ENCODE measurements around the gene FREM2. TPM values are rescaled to one million over a fixed set of nuclear protein-coding genes. Genes with fewer than 3 reads are reported as not detected.

Gene FREM2
- total and polyA plus RNA-seq, 2 donors (not counting 3 experiments of a cell fraction or from before 2014, with no cell fraction given), result under 0.01 TPM; not detected in 1

DNA sequence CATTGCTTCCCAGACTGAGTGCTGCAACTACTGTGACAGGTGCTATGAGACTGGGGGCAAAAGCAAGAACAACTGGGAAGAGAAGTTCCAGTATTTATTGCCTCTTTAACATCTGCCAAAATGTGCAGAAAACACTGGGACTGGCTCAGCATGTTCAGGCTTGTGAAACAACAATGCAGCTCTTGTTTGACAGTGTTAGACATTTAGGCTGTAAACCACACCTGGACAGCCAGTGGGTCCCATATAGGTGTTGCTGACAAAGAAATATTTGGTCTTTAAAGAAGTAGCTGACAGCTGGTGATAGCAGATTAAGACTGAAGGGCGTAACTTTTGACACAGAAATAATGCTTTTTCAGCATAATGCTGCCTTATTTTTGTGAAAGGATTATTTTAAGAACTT lies 215.7 kb downstream of the FREM2 start:
- DNase-seq (ENCODE audit: low read depth, low spot score), result no peak
- Histone ChIP-seq H3K9me3 (replicated peaks; ENCODE audit: control insufficient read depth, insufficient read depth, low read length) (no peaks in the 10 kb centered on the region), H3K36me3 (ENCODE audit: control insufficient read depth in 2 of 2, extremely low read depth in 1 of 2, insufficient read depth in 2 of 2, low read length in 2 of 2) (no peaks in the 10 kb centered on the region), H3K4me1 (ENCODE audit: control insufficient read depth, extremely low read depth, insufficient read depth, low read length) (no peaks in the 10 kb centered on the region), H3K27me3 (ENCODE audit: control insufficient read depth in 2 of 2, insufficient read depth in 2 of 2, low read length in 2 of 2) (peaks cover 0 to 3% of the 10 kb centered on the region in 2 experiments), H2AFZ (ENCODE audit: low read depth, low read length) (no peak overlapping the region), H3K4me3 (replicated peaks in 1 of 3; ENCODE audit: insufficient read depth in 1 of 3, low read depth in 1 of 3, low read length in 3 of 3) (no peak overlapping the region), H4K20me1 (replicated peaks; ENCODE audit: control insufficient read depth, extremely low read depth, insufficient read depth, low read length) (no peaks in the 10 kb centered on the region), H3K9me1 (replicated peaks; ENCODE audit: control insufficient read depth, extremely low read depth, insufficient read depth, low read length) (no peaks in the 10 kb centered on the region), H3K79me2 (ENCODE audit: control insufficient read depth, insufficient read depth, low read length) (no peaks in the 10 kb centered on the region), H3K27ac (ENCODE audit: insufficient read depth, low read depth, low read length) (no peak overlapping the region), H3K9ac (replicated peaks; ENCODE audit: extremely low read depth, insufficient read depth, low read length) (no peak overlapping the region), H3K4me2 (ENCODE audit: insufficient read depth, low read length) (no peak overlapping the region)
- no peak for TF ChIP-seq EZH2 (IDR thresholded peaks at IDR 0.05; ENCODE audit: borderline replicate concordance, low read depth, low read length, severe bottlenecking)
- no peak for TF ChIP-seq CTCF (IDR thresholded peaks at IDR 0.05; ENCODE audit: extremely low read depth in 1 of 2, insufficient read depth in 1 of 2, low read depth in 1 of 2, low read length in 2 of 2)
- no peak for TF ChIP-seq POLR2AphosphoS5 (IDR thresholded peaks at IDR 0.05; ENCODE audit: insufficient read depth, low read depth, low read length)
- no peak for TF ChIP-seq GATA2 (IDR thresholded peaks at IDR 0.05; ENCODE audit: insufficient read depth, insufficient read length, low read depth, low read length)
- no peak for TF ChIP-seq MYC (IDR thresholded peaks at IDR 0.05; ENCODE audit: low read depth, low read length)
- TF ChIP-seq FOS (IDR thresholded peaks at IDR 0.05; ENCODE audit: borderline replicate concordance, insufficient read depth, low read length), result no peak
- TF ChIP-seq JUN (IDR thresholded peaks at IDR 0.05; ENCODE audit: borderline replicate concordance, insufficient read depth, insufficient read length, low read depth), result no peak
- ChIA-PET POLR2A (no interaction called here), CTCF (no interaction called here)
- no TSS peak for BruUV-seq (replicated peaks)
- intact Hi-C loops (cut with micrococcal nuclease), result no loop called here
- peak; percentile 12 for FAIRE-seq
- dilution Hi-C loops (cut with MboI; ENCODE audit: extremely low pct_ligation_motif_present, low sequenced_read_pairs), result no loop called here

Measured in endothelial cell of umbilical vein (primary cell).